WTC11 (cell line): ENCODE data around the gene ZNF292. TPM values are rescaled to one million over a fixed set of nuclear protein-coding genes. Genes with fewer than 3 reads are reported as not detected.

Experiments used
- ATAC-seq: fragments of 200-7000 bp; cut with Tn5 transposase; 2 replicates; pipeline ENCODE4 v1.10.0; 2021; ENCODE audit warnings: mild to moderate bottlenecking, moderate library complexity
- CTCF ChIA-PET: fragments of 300-600 bp; sonication (Branson Sonifier 250); formaldehyde crosslinking; loops from one replicate; lab custom pipeline; 2021; ENCODE audit warnings: antibody characterized with exemption; lab: Charles Lee
- POLR2A ChIA-PET: fragments of 350-600 bp; sonication (Branson Sonifier 250); formaldehyde crosslinking; loops from one replicate; lab custom pipeline; 2021; ENCODE audit warnings: antibody characterized with exemption; lab: Charles Lee
- DNase-seq: peaks from one replicate; pipeline ENCODE4 v3.0.0; 2021; ENCODE audit warnings: low spot score
- H3K27ac Mint-ChIP-seq: 2 replicates; pipeline ENCODE4 v1.8.0; 2021; ENCODE audit warnings: mixed read lengths
- H3K27me3 Mint-ChIP-seq: 2 replicates; pipeline ENCODE4 v1.8.0; 2021; ENCODE audit warnings: low read depth, mild to moderate bottlenecking, moderate library complexity, mixed read lengths
- H3K36me3 Mint-ChIP-seq: 2 replicates; pipeline ENCODE4 v1.8.0; 2021; ENCODE audit warnings: mixed read lengths
- H3K4me1 Mint-ChIP-seq: 2 replicates; pipeline ENCODE4 v1.8.0; 2022; ENCODE audit warnings: mixed read lengths
- H3K4me3 Mint-ChIP-seq: 2 replicates; pipeline ENCODE4 v1.8.0; 2021; ENCODE audit warnings: mild to moderate bottlenecking, moderate library complexity, mixed read lengths
- H3K9me3 Mint-ChIP-seq: 2 replicates; pipeline ENCODE4 v1.8.0; 2021; ENCODE audit warnings: mixed read lengths
- AR ChIP-seq: fragments of 250-450 bp; sonication (Bioruptor Pico); IDR thresholded peaks from 2 replicates; pipeline ENCODE4 v1.9.0; 2021; ENCODE audit warnings: mild to moderate bottlenecking
- ARID4B ChIP-seq: sonication (generic); formaldehyde crosslinking; IDR thresholded peaks from 2 replicates; pipeline ENCODE4 v1.8.0; 2023; ENCODE audit warnings: missing genetic modification reagents, mild to moderate bottlenecking, borderline replicate concordance
- CDX4 ChIP-seq: fragments of 250-450 bp; sonication (Bioruptor Pico); IDR thresholded peaks from 2 replicates; pipeline ENCODE4 v1.9.0; 2021; ENCODE audit warnings: moderate library complexity, mild to moderate bottlenecking, inconsistent platforms, borderline replicate concordance
- ELF4 ChIP-seq: sonication (generic); formaldehyde crosslinking; IDR thresholded peaks from 2 replicates; pipeline ENCODE4 v1.8.1; 2022; ENCODE audit warnings: low read depth, mild to moderate bottlenecking, moderate library complexity, missing genetic modification reagents
- ESRRA ChIP-seq: sonication (generic); formaldehyde crosslinking; IDR thresholded peaks from 2 replicates; pipeline ENCODE4 v1.8.1; 2022; ENCODE audit warnings: mild to moderate bottlenecking, missing genetic modification reagents, borderline replicate concordance
- GABPB1 ChIP-seq: sonication (generic); formaldehyde crosslinking; IDR thresholded peaks from 2 replicates; pipeline ENCODE4 v1.8.1; 2023; ENCODE audit warnings: mild to moderate bottlenecking, missing genetic modification reagents
- NFATC4 ChIP-seq: fragments of 250-450 bp; sonication (Bioruptor Pico); IDR thresholded peaks from 2 replicates; pipeline ENCODE4 v1.9.0; 2021; ENCODE audit warnings: mild to moderate bottlenecking
- NR1H2 ChIP-seq: sonication (generic); formaldehyde crosslinking; IDR thresholded peaks from 2 replicates; pipeline ENCODE4 v1.9.0; 2021; ENCODE audit warnings: mild to moderate bottlenecking, moderate library complexity, missing genetic modification reagents
- NR3C1 ChIP-seq: sonication (generic); formaldehyde crosslinking; conservative IDR thresholded peaks from 2 replicates; pipeline ENCODE4 v1.8.1; 2023; ENCODE audit warnings: low read depth, mild to moderate bottlenecking, missing genetic modification reagents
- SOX15 ChIP-seq: fragments of 250-450 bp; sonication (Bioruptor Pico); IDR thresholded peaks from 2 replicates; pipeline ENCODE4 v1.9.0; 2021; ENCODE audit warnings: mild to moderate bottlenecking
- ZNF263 ChIP-seq: sonication (generic); formaldehyde crosslinking; IDR thresholded peaks from 2 replicates; pipeline ENCODE4 v1.8.1; 2022; ENCODE audit warnings: low read depth, mild to moderate bottlenecking, moderate library complexity, missing genetic modification reagents
- ZNF425 ChIP-seq: fragments of 250-450 bp; sonication (Bioruptor Pico); conservative IDR thresholded peaks from 2 replicates; pipeline ENCODE4 v1.9.0; 2021; ENCODE audit warnings: mild to moderate bottlenecking
- total RNA-seq: library from RNA; stranded (reverse); gene quantifications from 3 replicates; pipeline ENCODE4 v1.2.3, GENCODE V29; 2021
- TF ChIP-seq, protein P1 (sequence below): sonication (generic); formaldehyde crosslinking; IDR thresholded peaks from 2 replicates; pipeline ENCODE4 v1.8.0; 2022; ENCODE audit warnings: mild to moderate bottlenecking, missing genetic modification reagents
- TF ChIP-seq, protein P2 (sequence below): sonication (generic); formaldehyde crosslinking; IDR thresholded peaks from 2 replicates; pipeline ENCODE4 v1.8.1; 2023; ENCODE audit warnings: mild to moderate bottlenecking, missing genetic modification reagents
- TF ChIP-seq, protein P3 (sequence below): sonication (generic); formaldehyde crosslinking; IDR thresholded peaks from 2 replicates; pipeline ENCODE4 v1.8.1; 2023; ENCODE audit warnings: mild to moderate bottlenecking, missing genetic modification reagents, moderate library complexity

Gene ZNF292
- total RNA-seq, 1 experiment from 2014 or later: 42.1 TPM

DNA sequence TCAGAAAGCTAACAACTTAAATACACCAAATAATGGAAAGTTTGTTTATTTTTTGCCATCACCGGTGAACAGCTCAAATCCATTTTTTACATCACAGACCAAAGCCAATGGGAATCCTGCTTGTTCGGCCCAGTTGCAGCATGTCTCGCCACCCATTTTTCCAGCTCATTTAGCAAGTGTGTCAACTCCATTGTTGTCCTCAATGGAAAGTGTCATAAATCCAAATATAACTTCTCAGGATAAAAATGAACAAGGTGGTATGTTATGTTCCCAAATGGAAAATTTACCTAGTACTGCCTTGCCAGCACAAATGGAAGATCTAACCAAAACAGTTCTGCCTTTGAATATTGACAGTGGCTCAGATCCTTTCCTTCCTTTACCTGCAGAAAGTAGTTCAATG, 101.7 kb downstream of the ZNF292 start:
- Mint-ChIP-seq H3K9me3 (peaks cover 68% of the 10 kb centered on the region), H3K4me3 (no peak overlapping the region), H3K27me3 (peaks cover 5% of the 10 kb centered on the region; the same call in 1 of the 2 replicates), H3K27ac (0 out of 2 replicates have a peak overlapping the region, but pooled peaks have one; percentile 42), H3K36me3 (peaks cover 93% of the 10 kb centered on the region), H3K4me1 (peaks cover 20% of the 10 kb centered on the region)
- CTCF ChIA-PET: interaction anchor here (1.7 kb wide), 1 partner anchor 178 kb away, joined by 3 read pairs; no protein-coding TSS in a partner anchor
- DNase-seq: no peak
- TF ChIP-seq NFATC4 (no peak), GABPB1 (CRISPR knock-in tag) (no peak), AR (CRISPR knock-in tag) (no peak), ELF4 (no peak), NR1H2 (no peak), ZNF425 (CRISPR knock-in tag) (no peak), NR3C1 (CRISPR knock-in tag) (no peak), ARID4B (CRISPR knock-in tag) (no peak), CDX4 (CRISPR knock-in tag) (no peak), ESRRA (CRISPR knock-in tag) (no peak), ZNF263 (no peak), SOX15 (no peak)
- TF ChIP-seq, protein P1, sequence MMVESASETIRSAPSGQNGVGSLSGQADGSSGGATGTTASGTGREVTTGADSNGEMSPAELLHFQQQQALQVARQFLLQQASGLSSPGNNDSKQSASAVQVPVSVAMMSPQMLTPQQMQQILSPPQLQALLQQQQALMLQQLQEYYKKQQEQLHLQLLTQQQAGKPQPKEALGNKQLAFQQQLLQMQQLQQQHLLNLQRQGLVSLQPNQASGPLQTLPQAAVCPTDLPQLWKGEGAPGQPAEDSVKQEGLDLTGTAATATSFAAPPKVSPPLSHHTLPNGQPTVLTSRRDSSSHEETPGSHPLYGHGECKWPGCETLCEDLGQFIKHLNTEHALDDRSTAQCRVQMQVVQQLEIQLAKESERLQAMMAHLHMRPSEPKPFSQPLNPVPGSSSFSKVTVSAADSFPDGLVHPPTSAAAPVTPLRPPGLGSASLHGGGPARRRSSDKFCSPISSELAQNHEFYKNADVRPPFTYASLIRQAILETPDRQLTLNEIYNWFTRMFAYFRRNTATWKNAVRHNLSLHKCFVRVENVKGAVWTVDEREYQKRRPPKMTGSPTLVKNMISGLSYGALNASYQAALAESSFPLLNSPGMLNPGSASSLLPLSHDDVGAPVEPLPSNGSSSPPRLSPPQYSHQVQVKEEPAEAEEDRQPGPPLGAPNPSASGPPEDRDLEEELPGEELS (CRISPR knock-in tag): no peak
- TF ChIP-seq, protein P2, sequence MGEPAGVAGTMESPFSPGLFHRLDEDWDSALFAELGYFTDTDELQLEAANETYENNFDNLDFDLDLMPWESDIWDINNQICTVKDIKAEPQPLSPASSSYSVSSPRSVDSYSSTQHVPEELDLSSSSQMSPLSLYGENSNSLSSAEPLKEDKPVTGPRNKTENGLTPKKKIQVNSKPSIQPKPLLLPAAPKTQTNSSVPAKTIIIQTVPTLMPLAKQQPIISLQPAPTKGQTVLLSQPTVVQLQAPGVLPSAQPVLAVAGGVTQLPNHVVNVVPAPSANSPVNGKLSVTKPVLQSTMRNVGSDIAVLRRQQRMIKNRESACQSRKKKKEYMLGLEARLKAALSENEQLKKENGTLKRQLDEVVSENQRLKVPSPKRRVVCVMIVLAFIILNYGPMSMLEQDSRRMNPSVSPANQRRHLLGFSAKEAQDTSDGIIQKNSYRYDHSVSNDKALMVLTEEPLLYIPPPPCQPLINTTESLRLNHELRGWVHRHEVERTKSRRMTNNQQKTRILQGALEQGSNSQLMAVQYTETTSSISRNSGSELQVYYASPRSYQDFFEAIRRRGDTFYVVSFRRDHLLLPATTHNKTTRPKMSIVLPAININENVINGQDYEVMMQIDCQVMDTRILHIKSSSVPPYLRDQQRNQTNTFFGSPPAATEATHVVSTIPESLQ: no peak
- TF ChIP-seq, protein P3, sequence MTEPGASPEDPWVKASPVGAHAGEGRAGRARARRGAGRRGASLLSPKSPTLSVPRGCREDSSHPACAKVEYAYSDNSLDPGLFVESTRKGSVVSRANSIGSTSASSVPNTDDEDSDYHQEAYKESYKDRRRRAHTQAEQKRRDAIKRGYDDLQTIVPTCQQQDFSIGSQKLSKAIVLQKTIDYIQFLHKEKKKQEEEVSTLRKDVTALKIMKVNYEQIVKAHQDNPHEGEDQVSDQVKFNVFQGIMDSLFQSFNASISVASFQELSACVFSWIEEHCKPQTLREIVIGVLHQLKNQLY (CRISPR knock-in tag): no peak
- peak; percentile 40 for ATAC-seq
- POLR2A ChIA-PET: no interaction called here
